ENCODE results near the gene IL1RAPL2.

The IL1RAPL2 gene

GRCh38 chrX:105274091-105274490, 708.1 kb downstream of the IL1RAPL2 start:
- DNase-seq, result no peak
- in situ Hi-C loops (cut with HindIII; ENCODE audit: low pct_ligation_motif_present, low pct_unique_long_range_greater_than_20kb, low sequenced_read_pairs), result no loop called here

DNA sequence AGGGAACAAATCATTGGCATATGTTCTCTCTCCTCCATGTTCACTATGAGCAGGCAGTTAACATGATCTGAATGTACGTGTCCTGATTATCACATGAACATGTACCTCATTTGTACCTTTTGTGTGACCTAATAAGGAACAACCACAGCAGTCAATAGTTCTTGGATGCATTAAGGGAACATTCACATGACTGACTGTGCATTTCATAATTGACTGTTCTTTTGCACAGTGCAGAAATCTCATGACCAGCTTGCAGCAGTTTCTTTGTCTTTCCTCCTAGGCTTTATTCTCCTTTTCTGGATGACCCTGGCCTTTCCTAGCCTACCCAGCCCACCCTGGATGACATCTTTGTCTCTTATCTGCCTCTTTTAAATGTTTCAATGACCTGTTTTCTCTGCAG, 711.1 kb downstream of the IL1RAPL2 start:
- no peak for DNase-seq
- in situ Hi-C loops (cut with HindIII; ENCODE audit: low pct_ligation_motif_present, low pct_unique_long_range_greater_than_20kb, low sequenced_read_pairs), result no loop called here

GRCh38 chrX:105282077-105282476, 716.1 kb downstream of the IL1RAPL2 start:
- in situ Hi-C loops (cut with HindIII; ENCODE audit: low pct_ligation_motif_present, low pct_unique_long_range_greater_than_20kb, low sequenced_read_pairs), result no loop called here
- no peak for DNase-seq

GRCh38 chrX:105297041-105297440, 731.0 kb downstream of the IL1RAPL2 start:
- no peak for DNase-seq
- in situ Hi-C loops (cut with HindIII; ENCODE audit: low pct_ligation_motif_present, low pct_unique_long_range_greater_than_20kb, low sequenced_read_pairs), result no loop called here

DNA sequence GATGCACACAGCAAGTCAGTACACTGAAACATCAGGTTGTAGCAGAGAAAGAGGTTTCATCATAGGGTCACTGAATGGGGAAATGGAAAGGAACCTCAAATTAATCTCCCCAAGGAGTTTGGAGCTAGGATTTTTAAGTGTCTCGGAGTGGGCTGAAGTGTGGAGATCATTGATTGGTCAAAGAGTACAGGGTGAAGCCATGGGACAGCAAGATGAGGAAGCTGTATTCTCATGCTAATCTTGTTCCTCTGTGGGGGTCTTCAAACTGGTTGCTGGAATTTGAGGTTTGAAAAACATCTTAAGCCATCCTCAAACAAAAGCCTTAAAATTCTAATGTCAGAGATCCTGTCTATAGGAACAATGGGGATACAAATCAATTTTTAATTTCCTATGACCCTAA, 733.3 kb downstream of the IL1RAPL2 start:
- no peak for DNase-seq
- in situ Hi-C loops (cut with HindIII; ENCODE audit: low pct_ligation_motif_present, low pct_unique_long_range_greater_than_20kb, low sequenced_read_pairs), result no loop called here

DNA sequence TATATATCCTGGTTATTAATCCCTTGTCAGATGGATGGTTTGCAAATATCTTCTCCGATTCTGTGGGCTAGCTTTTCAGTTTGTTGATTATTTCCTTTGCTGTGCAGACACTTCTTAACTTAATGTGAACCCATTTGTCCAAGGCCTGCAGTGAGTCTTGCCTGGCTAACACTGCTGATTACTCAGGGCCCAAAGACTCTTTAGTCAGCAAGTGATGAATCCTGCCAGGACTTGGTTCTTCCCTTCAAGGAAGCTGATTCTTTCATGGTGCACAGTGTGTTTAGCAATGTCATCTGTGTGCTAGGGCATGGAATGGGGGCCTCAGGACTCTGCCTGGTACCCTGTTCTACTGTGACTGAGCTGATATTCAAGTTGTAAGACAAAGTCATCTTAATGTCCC, 736.2 kb downstream of the IL1RAPL2 start:
- no peak for DNase-seq
- in situ Hi-C loops (cut with HindIII; ENCODE audit: low pct_ligation_motif_present, low pct_unique_long_range_greater_than_20kb, low sequenced_read_pairs), result no loop called here

- in situ Hi-C loops (cut with HindIII; ENCODE audit: low pct_ligation_motif_present, low pct_unique_long_range_greater_than_20kb, low sequenced_read_pairs), result no loop called here
- no peak for DNase-seq
These were observed 741.8 kb downstream of the IL1RAPL2 start for GRCh38 chrX:105307762-105308161.

GRCh38 chrX:105313596-105313995, 747.6 kb downstream of the IL1RAPL2 start:
- DNase-seq, result no peak
- in situ Hi-C loops (cut with HindIII; ENCODE audit: low pct_ligation_motif_present, low pct_unique_long_range_greater_than_20kb, low sequenced_read_pairs), result no loop called here

- in situ Hi-C loops (cut with HindIII; ENCODE audit: low pct_ligation_motif_present, low pct_unique_long_range_greater_than_20kb, low sequenced_read_pairs), result no loop called here
- no peak for DNase-seq
These were observed 748.5 kb downstream of the IL1RAPL2 start for GRCh38 chrX:105314458-105314857.

DNA sequence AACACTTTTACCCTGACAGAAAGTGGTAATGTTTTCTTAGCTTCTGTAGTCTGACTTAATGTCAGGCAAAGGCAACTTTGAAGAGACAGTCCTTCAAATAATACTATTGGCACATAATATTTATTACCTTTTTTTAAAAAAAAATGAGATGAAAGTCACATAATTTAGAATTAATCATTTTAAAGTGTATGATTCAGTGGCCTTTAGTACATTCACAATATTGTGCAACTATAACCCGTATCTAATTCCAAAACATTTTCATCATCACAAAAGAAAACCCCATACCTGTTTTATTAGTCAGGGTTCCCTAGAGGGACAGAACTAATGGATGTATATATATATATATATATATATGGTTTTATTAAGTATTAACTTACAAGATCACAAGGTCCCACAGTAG, 749.2 kb downstream of the IL1RAPL2 start:
- no peak for DNase-seq
- in situ Hi-C loops (cut with HindIII; ENCODE audit: low pct_ligation_motif_present, low pct_unique_long_range_greater_than_20kb, low sequenced_read_pairs), result no loop called here

DNA sequence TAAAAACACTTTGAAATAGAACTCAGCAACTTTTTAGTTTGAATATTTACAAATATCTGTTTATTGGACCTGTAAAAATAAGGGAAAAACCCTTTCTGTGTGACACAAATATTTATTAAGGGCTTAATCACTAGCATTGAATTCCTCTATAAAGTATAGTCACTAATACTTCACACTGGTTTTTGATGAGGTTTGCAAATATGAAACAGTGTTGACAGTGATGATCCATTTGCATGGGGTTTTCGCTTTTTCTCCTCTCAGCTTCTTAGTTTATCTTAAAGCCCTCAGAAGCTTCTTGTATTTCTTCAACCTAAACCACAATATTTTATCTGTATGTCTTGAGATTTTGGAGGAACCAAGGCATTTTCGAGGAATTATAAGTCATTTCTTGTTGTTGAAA, 751.1 kb downstream of the IL1RAPL2 start:
- in situ Hi-C loops (cut with HindIII; ENCODE audit: low pct_ligation_motif_present, low pct_unique_long_range_greater_than_20kb, low sequenced_read_pairs), result no loop called here

GRCh38 chrX:105323928-105324327, 757.9 kb downstream of the IL1RAPL2 start:
- in situ Hi-C loops (cut with HindIII; ENCODE audit: low pct_ligation_motif_present, low pct_unique_long_range_greater_than_20kb, low sequenced_read_pairs), result no loop called here
- no peak for DNase-seq

More for the DNA sequence above, 751.1 kb downstream of the IL1RAPL2 start:
- no peak for DNase-seq

DNA sequence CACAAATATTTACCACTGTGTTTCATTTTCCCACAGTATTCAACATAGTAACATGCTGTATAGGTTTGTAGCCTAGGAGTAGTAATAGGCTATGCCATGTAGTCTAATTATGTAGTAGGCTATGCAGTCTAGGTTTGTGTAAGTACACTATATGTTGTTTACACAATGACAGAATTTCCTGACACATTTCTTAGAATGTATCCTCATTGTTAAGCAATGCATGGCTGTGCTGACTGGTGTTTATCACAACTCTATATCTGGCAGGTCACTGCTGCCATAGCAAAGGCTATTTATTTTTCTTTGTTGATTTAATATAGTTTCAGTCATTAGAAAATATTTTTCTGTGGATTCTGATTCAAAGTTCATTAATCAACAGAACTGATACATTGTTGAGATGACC, 762.8 kb downstream of the IL1RAPL2 start:
- in situ Hi-C loops (cut with HindIII; ENCODE audit: low pct_ligation_motif_present, low pct_unique_long_range_greater_than_20kb, low sequenced_read_pairs), result no loop called here
- no peak for DNase-seq

DNA sequence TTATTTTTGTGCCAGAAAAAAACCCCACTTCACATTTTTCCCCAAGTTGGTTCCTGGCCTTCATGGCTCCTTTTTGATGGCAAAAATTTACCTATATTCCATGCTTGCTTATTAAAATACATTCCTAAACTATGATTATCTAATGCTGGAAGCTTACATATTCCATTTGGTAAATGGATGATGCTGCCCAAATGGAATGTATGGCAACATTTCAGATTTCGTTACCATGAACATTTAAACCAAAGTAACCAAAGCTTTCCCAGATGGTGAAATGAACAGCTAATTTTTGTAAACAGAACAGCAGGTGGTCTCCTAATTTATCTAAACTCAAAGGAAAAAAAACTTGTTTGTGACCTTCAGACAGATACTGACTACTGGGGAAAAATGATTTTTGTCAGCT, 765.2 kb downstream of the IL1RAPL2 start:
- in situ Hi-C loops (cut with HindIII; ENCODE audit: low pct_ligation_motif_present, low pct_unique_long_range_greater_than_20kb, low sequenced_read_pairs), result no loop called here
- no peak for DNase-seq

DNA sequence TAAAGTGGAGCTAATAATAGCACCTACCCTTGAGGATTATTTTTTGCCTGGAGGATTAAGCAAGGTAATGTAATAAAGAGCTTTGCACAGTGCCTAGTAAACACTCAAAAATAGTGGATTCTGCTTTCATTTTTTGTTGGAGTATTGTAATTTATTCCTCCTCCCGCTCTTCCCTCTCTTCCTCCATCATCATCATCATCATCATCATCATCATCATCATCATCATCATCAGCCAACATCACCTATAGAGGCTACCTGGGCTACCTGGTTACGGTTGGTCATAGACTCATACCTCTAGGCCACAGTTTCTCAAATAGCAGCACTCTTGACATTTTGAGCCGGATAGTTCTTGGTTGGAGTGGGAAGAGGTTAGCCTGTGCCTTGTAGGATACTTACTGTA, 781.4 kb downstream of the IL1RAPL2 start:
- DNase-seq, result no peak
- in situ Hi-C loops (cut with HindIII; ENCODE audit: low pct_ligation_motif_present, low pct_unique_long_range_greater_than_20kb, low sequenced_read_pairs), result no loop called here

GRCh38 chrX:105349476-105349875, 783.5 kb downstream of the IL1RAPL2 start:
- in situ Hi-C loops (cut with HindIII; ENCODE audit: low pct_ligation_motif_present, low pct_unique_long_range_greater_than_20kb, low sequenced_read_pairs), result no loop called here
- no peak for DNase-seq

- in situ Hi-C loops (cut with HindIII; ENCODE audit: low pct_ligation_motif_present, low pct_unique_long_range_greater_than_20kb, low sequenced_read_pairs), result no loop called here
- no peak for DNase-seq
These were observed 809.8 kb downstream of the IL1RAPL2 start for GRCh38 chrX:105375816-105376215.

DNA sequence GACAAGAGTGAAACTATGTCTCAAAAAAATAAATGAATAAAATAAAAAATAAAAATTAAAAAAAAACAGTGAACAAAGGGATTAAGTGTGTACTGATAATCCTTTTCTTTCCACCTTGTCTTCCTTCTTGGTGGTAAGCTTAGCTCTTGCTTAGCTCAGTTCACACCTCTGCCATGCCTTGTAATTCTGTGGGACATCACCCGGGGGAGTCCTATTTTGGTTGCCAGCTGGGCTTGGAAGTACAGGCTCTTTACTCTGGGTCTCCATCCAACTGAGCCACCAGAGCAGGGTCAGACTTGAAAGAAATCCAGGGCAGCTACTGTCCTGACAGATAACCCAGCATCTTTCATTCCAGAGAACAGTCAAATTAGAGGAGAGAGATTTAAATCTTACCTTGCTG, 858.7 kb downstream of the IL1RAPL2 start:
- in situ Hi-C loops (cut with HindIII; ENCODE audit: low pct_ligation_motif_present, low pct_unique_long_range_greater_than_20kb, low sequenced_read_pairs), result no loop called here
- no peak for DNase-seq

DNA sequence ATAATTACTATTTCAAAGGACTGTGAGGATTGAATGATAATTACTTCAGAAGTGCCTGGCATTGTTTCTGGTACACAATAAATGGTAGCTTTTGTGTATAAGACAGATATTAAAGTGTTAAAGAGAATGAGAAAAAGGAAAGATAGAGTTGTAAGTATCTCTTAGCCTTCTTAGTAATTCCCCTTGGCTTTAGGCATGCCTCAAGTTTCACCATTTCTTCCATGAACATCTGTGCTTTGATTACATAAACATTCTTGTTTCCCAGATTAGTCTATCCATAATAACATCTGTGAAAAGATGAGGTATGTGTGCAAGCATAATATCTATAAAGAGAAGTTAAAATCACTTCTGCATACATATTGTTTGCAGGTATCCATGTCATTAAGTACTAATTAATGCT, 885.4 kb downstream of the IL1RAPL2 start:
- in situ Hi-C loops (cut with HindIII; ENCODE audit: low pct_ligation_motif_present, low pct_unique_long_range_greater_than_20kb, low sequenced_read_pairs), result no loop called here
- no peak for DNase-seq

DNA sequence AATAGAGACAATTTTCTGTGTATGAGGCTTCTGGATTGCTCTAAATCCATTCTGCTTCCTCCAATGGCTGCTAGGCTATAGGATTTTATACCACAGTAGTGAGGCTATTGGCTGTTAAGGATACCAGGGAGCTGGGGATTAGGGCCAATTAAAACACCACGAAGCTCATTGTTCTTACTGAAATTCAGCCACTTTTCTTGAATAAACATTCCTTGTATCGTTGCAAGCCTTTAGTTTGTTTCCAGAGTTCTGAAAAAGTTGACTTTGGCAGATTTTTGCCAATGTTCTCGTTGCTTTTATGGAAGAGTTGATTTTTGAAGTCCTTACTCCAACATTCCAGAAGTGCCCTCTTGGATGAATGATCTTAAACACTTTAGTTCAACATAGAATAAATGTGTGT, 892.8 kb downstream of the IL1RAPL2 start:
- no peak for DNase-seq
- in situ Hi-C loops (cut with HindIII; ENCODE audit: low pct_ligation_motif_present, low pct_unique_long_range_greater_than_20kb, low sequenced_read_pairs), result no loop called here

- no peak for DNase-seq
- in situ Hi-C loops (cut with HindIII; ENCODE audit: low pct_ligation_motif_present, low pct_unique_long_range_greater_than_20kb, low sequenced_read_pairs), result no loop called here
These were observed 894.4 kb downstream of the IL1RAPL2 start for GRCh38 chrX:105460376-105460775.

Measured in ACHN (cell line).